GM19463 (cell line): ENCODE measurements around the gene GABARAP.

Experiments used
- ATAC-seq: cut with Tn5 transposase; IDR thresholded peaks from one replicate; pipeline ENCODE4 v1.9.1; 2021; ENCODE audit warnings: mild to moderate bottlenecking, moderate library complexity; ENCODE audit not compliant: unreplicated experiment

The GABARAP gene

GRCh38 chr17:7241090-7241733 lies 1.0 kb downstream of the GABARAP start:
- ATAC-seq: no peak

- ATAC-seq: no peak
These were observed 1.9 kb downstream of the GABARAP start for GRCh38 chr17:7240375-7240774.

- peak; percentile 56 for ATAC-seq
These were observed 2.9 kb downstream of the GABARAP start, which contains the start of gene PHF23 for GRCh38 chr17:7239091-7240027. PHF23 (minus strand) TSS chr17:7239457; CDS start chr17:7239279, 178 bp downstream.

- no peak for ATAC-seq
These were observed 3.7 kb downstream of the GABARAP start for GRCh38 chr17:7238420-7239090.

GRCh38 chr17:7237761-7238419 lies 4.4 kb downstream of the GABARAP start:
- ATAC-seq: no peak

- no peak for ATAC-seq
These were observed 4.9 kb downstream of the GABARAP start for GRCh38 chr17:7237266-7237760.

- ATAC-seq: no peak
These were observed 5.4 kb downstream of the GABARAP start for GRCh38 chr17:7236808-7237207.

GRCh38 chr17:7235693-7236665 lies 6.3 kb downstream of the GABARAP start:
- ATAC-seq: no peak

GRCh38 chr17:7234083-7234951 lies 7.9 kb downstream of the GABARAP start, which contains the start of gene DVL2:
DVL2 (minus strand) TSS chr17:7234517; CDS start chr17:7234262, 255 bp downstream.
- peak; percentile 46 for ATAC-seq

- no peak for ATAC-seq
These were observed 8.6 kb downstream of the GABARAP start for GRCh38 chr17:7233701-7234082.

- ATAC-seq: no peak
These were observed 10.1 kb downstream of the GABARAP start for GRCh38 chr17:7232114-7232513.

- no peak for ATAC-seq
These were observed 12.7 kb downstream of the GABARAP start for GRCh38 chr17:7229504-7229903.

GRCh38 chr17:7228920-7229319 lies 13.3 kb downstream of the GABARAP start:
- no peak for ATAC-seq

- no peak for ATAC-seq
These were observed 15.2 kb downstream of the GABARAP start for GRCh38 chr17:7226721-7227710.

GRCh38 chr17:7225711-7226331 lies 16.4 kb downstream of the GABARAP start:
- no peak for ATAC-seq

GRCh38 chr17:7224661-7225111 lies 17.6 kb downstream of the GABARAP start:
- ATAC-seq: no peak

- ATAC-seq: no peak
These were observed 18.1 kb downstream of the GABARAP start for GRCh38 chr17:7224110-7224509.
